Stimulated activated CD4-positive, alpha-beta T cell treated with anti-CD3 and anti-CD28 coated beads, Interleukin-12 subunit alpha, Interleukin-12 subunit beta, amount 100 ng/mL, for 48 hours (primary cell): ENCODE data around the gene TCF25.
A peak's percentile ranks its signal among the peaks of the same experiment; 100 is the strongest.
"Not testable (repeated sequence)": the region's sequence is repeated elsewhere in the genome, so short reads cannot be mapped to it uniquely, and the experiment has no call there.

Source experiments
- DNase-seq, 3 donors: peaks; one replicate each; pipeline ENCODE4 v3.0.0-alpha.2; 2020; ENCODE audit warnings: low read depth in 2 of 3, low spot score in 1 of 3

TCF25 gene

GRCh38 chr16:89873109-89873971 is at the start of gene TCF25:
Gene TCF25, plus strand, starts transcription at chr16:89873592. Its CDS starts 76 bp downstream, at chr16:89873668.
- DNase-seq = peak; percentile 68 to 85 (median 81)

GRCh38 chr16:89823824-89824148 is 49.6 kb upstream of the TCF25 start:
- not testable (repeated sequence) for DNase-seq

- no peak for DNase-seq
Observed at GRCh38 chr16:89826531-89827382, 46.6 kb upstream of the TCF25 start.

- DNase-seq = no peak
Observed at GRCh38 chr16:89827383-89828198, 45.8 kb upstream of the TCF25 start.

- peak; percentile 19 to 67 (median 52) for DNase-seq
Observed at GRCh38 chr16:89828199-89828869, 45.1 kb upstream of the TCF25 start, which contains the start of gene SPIRE2. Gene SPIRE2, plus strand, starts transcription at chr16:89828475. Its CDS starts 76 bp downstream, at chr16:89828551.

GRCh38 chr16:89828870-89829629 is 44.3 kb upstream of the TCF25 start:
- no peak for DNase-seq

GRCh38 chr16:89829630-89830437 is 43.6 kb upstream of the TCF25 start:
- DNase-seq = no peak

- DNase-seq = no peak
Observed at GRCh38 chr16:89831810-89832328, 41.5 kb upstream of the TCF25 start.

- not testable (repeated sequence) for DNase-seq
Observed at GRCh38 chr16:89833664-89834363, 39.6 kb upstream of the TCF25 start.

GRCh38 chr16:89834813-89835363 is 38.5 kb upstream of the TCF25 start:
- not testable (repeated sequence) for DNase-seq

- DNase-seq = not testable (repeated sequence)
Observed at GRCh38 chr16:89836484-89836883, 36.9 kb upstream of the TCF25 start.

GRCh38 chr16:89837014-89837546 is 36.3 kb upstream of the TCF25 start:
- no peak for DNase-seq

- no peak for DNase-seq
Observed at GRCh38 chr16:89841275-89841674, 32.1 kb upstream of the TCF25 start.

- DNase-seq = no peak
Observed at GRCh38 chr16:89842471-89843408, 30.7 kb upstream of the TCF25 start.

GRCh38 chr16:89843409-89844350 is 29.7 kb upstream of the TCF25 start:
- DNase-seq = no peak
